Cardiac fibroblast (primary cell): ENCODE data around the gene HELT.
"Not testable (repeated sequence)": the region's sequence is repeated elsewhere in the genome, so short reads cannot be mapped to it uniquely, and the experiment has no call there.

Source experiments
- DNase-seq, 2 donors: peaks; one replicate each; pipeline versions ENCODE4 v3.0.0 to v3.0.0-alpha.2; 2010; ENCODE audit warnings: low read depth in 2 of 2
- H3K4me3 ChIP-seq, 2 donors: replicated peaks in 1 of 2; 1 replicate in 1 of 2; 2 replicates in 1 of 2; pipeline ENCODE4 v1.5.1; 2011; ENCODE audit warnings: low read depth in 2 of 2, low read length in 2 of 2, mild to moderate bottlenecking in 2 of 2, moderate library complexity in 1 of 2
- CTCF ChIP-seq: IDR thresholded peaks from one replicate; pipeline ENCODE4 v1.5.1; 2011; ENCODE audit warnings: low read depth, mild to moderate bottlenecking, low read length, inconsistent platforms

HELT gene

GRCh38 chr4:184979461-184980124 lies 38.7 kb upstream of the HELT start:
- no peak overlapping the region for H3K4me3 ChIP-seq
- TF ChIP-seq CTCF, result no peak
- no peak for DNase-seq

GRCh38 chr4:184980261-184980660 lies 38.0 kb upstream of the HELT start:
- no peak for TF ChIP-seq CTCF
- no peak overlapping the region for H3K4me3 ChIP-seq
- no peak for DNase-seq

GRCh38 chr4:184983672-184984356 lies 34.5 kb upstream of the HELT start:
- peak; percentile 61 for TF ChIP-seq CTCF
- H3K4me3 ChIP-seq, result no peak overlapping the region
- DNase-seq, result peak; percentile 32 to 68

- TF ChIP-seq CTCF, result no peak
- no peak for DNase-seq
- no peak overlapping the region for H3K4me3 ChIP-seq
Observed at GRCh38 chr4:184987493-184988031, 30.7 kb upstream of the HELT start.

GRCh38 chr4:184988611-184989010 lies 29.7 kb upstream of the HELT start:
- H3K4me3 ChIP-seq, result no peak overlapping the region
- no peak for TF ChIP-seq CTCF
- DNase-seq, result no peak

GRCh38 chr4:184989283-184989682 lies 29.0 kb upstream of the HELT start:
- DNase-seq, H3K4me3 ChIP-seq: not testable (repeated sequence)

GRCh38 chr4:184990131-184990530 lies 28.2 kb upstream of the HELT start:
- H3K4me3 ChIP-seq, DNase-seq: not testable (repeated sequence)
